COLO668 (cell line): ENCODE measurements around the gene MTUS2.
"Not testable (repeated sequence)": the region's sequence is repeated elsewhere in the genome, so short reads cannot be mapped to it uniquely, and the experiment has no call there.

Source experiments
- DNase-seq: peaks from one replicate; lab custom pipeline; 2025; ENCODE audit not compliant: unreplicated experiment; lab: John Stamatoyannopoulos, UW

MTUS2 gene

DNA sequence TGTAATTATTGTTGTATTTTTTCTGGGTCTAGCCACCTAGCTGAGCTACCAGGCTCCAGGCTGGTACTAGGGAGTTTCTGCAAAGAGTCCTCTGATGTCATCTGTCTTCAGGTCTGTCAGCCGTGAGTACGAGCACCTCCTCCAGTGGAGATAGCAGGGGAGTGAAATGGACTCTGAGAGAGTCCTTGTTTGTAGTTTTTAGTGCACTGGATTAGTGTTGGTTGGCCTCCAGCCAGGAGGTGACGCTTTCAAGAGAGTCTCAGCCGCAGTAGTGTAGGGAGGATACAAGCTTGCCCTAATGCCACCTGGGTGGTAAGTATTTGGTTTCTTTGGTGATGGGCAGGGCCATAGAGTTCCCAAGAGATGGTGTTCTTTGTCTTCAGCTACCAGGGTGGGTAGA, 390.5 kb downstream of the MTUS2 start:
- no peak for DNase-seq

DNA sequence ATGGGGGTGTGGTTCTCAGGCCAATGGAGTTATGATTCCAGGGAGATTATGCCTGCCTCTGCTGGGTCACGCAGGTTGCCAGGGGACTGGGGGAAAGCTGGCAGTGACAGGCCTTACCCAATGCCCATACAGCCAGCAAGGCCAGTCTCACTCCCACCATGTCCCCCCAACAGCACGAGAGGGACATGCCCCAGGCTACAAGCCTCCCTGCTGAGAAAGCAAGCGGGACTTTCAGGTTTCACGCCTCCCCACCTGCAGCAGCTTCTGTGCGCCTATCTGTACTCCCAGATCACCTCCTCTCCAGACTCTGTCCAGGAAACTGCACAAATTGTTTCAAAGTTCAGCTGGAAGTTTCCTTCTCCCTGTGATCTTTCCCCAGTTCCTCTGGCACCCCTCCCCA, 391.0 kb downstream of the MTUS2 start:
- not testable (repeated sequence) for DNase-seq

DNA sequence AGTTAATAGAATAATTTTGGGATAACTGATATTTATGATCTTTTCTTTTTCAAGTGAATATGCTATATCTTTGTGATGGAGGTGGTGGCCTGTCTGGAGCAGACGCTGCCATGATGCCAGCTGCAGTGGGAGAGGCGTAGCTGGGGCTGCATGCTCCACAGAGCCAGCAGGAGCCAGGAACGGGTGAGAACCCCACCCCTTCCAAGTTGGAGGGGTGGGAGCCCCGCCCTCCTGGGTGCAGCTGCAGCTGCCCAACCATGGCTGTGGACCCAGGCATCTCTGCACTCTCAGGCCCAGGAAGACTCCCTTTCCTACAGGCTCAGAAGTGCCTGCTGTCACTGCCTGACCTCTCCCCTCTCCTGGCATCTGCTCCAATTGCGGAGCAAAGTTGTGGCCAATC, 402.3 kb downstream of the MTUS2 start:
- DNase-seq, result no peak

DNA sequence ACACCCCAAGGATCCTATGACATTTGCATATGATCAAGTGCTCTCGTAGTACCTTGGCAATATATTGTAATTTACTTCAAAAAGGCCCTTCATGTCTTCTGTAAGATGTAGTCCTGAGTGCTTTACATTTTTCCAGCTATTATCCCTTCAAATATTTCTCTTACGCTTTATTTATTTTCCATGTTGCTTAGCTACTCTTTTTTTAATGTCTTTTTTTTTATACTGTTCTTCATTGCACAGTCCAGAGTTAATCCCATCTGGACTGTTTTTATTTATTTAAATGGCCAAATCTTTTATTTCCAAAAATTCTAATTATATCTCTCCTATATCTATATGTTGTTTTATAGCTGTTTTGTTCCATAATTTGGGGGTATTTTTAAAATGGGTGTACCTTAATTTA, 404.1 kb downstream of the MTUS2 start:
- DNase-seq, result no peak

DNA sequence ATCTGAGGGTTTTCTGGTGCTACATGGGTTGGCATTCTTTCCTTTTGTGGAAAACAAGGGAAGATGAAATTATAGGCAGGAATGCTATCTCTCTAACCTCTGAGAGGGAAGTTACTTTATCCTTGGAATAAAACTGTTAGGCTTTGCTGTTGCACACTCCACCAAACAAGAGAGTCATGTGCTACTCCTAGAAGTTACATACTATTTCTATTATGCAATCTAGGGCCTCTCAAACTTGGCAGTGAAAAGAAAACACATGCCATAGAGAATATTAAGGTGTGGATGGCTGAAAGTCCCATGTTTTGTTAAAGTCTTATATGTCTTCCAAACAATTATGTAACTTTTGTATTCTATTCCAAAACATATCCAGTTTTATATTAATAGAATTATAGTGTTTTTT, 407.4 kb downstream of the MTUS2 start:
- DNase-seq, result no peak

DNA sequence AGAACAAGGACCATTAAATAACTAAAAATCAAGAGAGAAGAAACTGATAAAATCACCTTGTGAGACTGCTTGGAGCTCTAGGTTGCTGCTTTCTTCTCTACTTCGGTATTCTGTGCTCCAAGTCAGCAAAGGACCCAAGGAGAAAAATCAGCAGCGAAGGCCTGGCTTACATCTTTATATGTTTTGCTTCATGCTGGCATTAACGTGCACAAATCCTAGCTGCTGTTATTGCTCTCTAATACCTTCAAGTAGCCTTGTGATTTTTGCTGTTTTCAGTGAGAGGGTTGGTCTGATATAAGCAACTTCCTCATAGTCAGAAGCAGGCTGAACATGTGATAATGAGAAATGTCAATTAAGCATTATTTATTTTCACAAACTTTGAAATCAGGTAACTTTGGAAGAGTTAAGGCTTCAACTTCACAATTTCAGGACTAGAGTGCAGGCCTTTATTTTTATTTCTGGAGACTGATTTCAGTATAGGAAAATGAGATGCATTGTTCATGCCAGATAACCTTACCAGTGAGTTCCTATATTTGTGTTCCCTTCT, 410.2 kb downstream of the MTUS2 start:
- no peak for DNase-seq

DNA sequence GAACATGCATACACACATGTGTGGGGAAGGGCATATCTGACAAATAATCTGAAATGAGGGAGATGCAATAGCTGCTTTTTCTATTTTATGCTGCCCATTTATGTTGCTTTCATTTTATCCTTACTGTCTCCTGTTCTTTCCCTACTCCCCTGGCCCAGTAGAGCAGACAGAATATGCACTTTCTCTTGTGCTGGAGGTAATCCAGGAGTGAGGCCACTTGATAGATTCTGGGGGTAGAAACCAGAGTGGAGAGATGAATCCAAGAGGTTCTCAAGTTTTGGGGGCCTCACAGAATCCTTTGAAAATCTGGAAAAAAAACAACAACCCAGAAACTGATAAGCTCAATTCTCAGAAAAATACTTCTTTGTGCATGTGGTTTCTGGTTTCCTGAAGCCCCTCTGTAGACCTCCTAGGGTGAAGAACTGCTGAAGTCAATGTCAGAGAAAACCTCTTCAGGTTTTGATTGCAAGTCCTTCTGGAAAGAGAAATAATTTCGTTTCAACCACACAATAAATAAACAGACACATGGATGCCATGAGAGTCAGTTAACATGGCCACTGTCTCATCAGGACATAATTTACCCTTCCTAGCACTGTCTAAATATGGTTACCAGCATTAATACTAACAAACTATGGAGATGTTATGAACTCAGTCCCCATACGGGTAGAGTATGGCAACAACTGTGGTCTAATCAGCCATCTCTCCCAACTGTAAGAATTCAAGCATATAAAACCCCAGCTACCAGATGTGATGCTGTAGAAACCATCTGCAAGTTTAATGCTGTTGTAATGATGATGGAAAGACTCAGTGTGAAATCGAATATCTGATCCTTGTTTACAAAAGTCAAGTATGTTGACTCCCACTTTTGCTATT, 419.8 kb downstream of the MTUS2 start:
- no peak for DNase-seq

DNA sequence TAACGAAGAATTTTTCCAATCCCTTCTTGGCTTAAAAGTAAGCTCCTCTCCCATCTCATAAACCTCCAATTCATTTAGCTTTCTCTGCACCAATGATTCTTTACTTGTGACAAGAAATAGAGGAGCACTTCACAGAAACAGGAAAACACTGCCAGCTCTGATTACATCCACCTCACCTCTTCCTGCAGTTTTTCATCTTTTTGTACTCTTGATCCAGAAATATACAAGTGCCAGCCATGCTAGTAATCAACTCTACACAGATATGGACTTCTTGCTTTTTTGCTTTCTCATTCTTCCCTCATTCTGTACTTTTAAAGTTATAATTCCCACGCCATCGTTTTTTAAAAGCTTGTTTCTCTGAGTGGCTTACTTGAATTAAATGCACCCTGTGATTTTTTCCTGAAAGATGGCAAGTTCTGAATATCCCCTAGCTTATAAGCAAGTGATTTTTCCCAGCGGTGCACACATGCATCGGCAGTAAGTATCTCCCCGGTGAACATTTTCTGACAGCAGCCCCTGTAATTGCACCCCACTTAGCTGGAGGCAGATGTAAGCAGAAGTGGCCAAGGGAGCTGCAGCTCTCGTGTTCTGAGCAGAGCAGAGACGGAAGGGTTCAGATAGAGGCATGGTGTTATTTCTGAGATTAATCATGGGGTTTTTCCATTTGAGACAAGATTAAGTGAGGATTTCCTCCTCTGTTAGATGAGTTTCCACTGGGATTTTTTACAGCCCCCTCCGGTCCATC, 434.7 kb downstream of the MTUS2 start:
- DNase-seq, result no peak

DNA sequence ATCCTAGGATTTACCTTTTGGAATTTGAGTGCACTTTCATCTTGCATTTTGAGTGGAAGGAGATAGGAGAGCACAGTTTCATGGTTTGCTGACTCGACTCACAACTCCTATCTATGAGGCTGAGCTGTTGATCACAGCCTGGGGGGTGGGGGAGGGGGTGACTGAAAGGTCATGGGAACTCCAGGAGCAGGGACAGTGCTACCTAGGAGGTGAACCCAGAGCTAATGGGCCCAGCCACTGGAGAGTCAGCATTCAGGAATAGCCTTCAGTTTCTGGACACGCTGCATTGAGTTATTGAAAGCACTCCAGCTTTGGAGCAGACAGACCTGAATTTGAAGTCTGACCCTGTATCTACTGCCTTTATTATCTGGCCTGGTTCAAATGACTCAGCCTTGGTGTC, 435.4 kb downstream of the MTUS2 start:
- no peak for DNase-seq

DNA sequence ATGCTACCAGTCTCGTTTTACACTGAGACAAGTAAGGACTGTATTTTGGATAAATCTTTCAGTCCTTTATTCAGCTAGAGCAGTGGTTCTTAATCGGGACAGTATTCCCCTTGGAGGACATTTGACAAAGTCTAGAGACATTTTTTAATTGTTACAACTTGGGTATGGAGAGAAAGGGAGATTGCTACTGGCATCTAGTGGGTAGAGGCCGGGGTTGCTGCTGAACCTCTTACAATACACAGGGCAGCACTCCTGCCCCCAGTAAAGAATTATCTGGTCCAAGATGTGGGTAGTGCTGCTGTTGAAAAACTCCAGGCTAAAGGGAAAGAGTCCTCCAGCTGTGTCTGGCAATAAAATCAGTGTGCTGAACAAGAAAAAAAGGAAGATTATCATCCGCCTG, 440.5 kb downstream of the MTUS2 start:
- no peak for DNase-seq

DNA sequence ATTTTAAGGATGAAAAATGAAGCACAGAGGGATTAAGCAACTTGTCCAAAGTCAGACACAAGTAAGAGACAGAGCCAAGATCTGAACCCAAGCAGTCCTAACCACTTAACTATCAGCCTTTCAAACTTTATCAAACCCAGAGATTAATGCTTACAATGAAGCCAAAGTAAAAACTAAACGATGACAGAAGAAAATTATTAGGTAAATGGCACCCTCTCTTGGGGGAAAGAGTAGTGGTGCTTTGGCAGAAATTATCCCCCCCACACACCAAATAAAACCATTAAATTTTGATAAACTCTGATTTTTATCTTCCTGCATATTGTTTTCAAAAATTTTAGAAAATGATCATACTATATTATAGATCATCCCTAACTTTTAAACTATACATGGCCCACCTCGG, 446.1 kb downstream of the MTUS2 start:
- no peak for DNase-seq

DNA sequence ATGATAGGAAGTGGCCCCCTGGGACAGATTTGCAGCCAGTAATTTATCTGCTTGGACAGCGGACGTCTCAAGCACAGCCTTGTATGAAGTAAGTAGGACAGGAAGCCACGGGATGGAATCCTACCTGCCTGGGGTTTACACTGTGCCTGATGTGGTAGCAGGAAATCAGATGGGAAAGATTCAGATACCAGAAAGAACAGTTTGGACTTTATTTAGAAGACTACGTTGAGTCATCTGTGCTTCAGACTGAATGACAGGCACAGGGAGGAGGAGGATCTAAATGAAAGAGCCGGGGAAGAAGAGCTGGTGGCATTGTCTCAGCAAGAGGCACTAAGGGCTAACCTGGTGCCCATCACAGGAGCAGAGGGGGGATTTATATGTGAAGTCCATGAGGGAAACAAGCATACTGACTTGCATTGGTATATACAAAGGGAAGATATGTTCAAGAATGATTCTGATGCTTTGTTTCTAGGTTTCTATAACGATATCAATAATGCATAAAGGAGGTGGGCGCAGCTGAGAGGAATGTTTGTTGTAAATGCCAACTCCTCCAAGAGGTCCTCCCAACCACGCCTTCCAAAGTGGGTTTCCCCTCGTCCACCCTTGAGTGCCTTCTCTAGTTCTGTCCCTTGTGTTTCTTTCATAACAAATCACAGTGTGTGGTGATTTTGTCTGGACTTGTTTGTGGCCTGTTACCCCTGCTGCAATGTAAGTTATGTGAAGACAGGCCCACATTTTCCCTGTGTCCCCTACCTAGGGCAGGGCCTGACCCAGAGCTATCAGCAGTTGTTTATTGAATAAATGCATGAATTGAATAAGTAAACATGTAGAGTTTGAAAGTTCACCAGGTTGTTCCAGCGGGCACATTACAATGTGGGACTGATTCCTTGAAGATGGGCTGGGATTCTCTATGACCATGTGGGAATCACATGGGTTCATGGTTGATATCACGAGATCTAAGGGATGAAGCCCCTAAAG, 446.9 kb downstream of the MTUS2 start:
- no peak for DNase-seq

DNA sequence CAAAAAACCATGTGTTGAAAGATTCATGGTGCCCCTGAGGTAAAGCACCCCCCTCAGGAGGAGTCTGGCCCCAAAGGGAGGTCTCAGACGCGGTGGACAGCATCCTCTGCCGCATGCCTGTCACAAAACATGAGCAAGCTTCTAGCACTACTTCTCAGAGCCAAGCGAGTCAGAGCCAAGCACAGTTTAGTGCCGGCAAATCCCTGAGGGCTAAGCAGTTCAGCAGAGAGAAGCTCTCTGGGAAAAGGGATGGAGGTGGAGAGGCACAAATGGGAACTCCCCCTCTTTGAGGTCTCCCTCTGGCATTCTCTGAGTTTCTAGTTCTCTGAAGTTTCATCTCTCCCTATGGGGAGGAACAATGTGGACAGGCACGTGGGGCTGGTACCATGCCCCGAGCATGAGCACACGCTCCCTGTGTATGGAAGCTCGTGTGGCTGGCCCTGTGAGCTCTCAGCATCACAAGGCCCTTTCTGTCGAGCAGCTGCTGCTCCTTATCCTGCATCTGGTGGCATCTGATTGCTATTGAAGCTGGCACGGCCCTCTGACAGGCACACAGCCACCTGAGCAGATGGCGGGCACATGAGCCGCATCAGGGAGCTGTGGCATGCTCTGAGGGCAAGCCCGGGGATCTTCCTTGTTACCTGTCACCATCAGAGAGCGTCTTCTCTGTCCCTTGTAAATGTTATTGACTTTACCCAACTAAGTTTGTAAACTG, 450.3 kb downstream of the MTUS2 start:
- DNase-seq, result no peak

DNA sequence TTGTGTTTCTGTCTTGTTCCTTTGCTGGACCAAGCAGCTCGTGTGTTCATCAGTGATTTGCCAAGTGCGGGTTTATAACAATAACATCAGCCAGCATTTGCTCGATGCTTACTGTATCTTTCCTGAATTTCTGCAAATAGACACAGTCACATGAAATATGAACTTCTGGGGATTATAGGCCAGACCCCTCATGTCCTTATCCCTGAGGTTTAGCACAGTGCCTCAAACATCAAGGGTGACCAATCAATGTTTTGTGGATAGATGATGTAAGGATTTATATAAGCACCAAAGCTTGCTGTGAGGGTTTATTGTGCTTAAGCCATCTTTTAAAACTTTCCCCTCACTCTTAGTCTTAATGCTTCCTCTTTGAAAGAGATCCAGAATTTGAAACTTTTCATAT, 451.5 kb downstream of the MTUS2 start:
- DNase-seq, result no peak

DNA sequence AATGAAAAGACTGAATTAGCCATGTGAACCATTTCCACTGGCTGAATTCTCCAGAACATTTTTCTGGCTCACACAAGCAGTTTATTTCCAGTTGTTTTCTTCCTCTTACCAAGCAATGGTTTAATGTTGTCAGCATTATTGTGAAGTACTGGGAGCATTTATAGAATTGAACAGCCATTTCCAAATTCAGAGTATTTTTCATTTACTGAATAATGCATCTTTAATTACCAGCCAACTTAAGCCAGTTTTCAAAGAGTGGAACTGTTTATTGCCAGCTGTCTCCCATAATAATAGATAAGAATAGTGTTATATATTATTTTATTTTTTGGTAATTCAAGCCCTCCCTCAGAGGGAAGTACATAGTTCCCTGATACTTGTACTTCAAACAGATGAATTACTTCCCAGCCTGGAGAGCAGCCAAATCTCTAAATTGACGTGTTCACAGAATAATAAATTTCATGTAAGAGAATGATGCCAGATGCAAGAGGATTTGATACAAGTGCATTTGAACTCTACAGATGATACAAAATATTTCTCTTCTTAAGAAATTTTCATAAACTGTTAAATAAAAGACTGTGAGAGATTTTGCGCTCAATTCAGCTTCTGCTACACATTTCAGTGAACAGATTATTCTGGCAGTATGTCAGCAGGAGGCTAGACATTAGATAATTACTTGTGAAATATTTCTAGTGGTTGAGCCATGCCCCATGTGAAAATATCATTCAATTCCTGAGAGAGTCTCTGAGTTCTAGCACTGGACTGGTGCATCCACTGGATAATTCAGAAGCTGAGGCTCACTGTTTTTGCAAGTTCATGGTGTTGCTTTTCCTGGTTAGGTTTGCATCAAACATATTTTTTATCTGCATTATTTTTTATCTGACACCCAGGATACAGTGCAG, 459.5 kb downstream of the MTUS2 start:
- no peak for DNase-seq

DNA sequence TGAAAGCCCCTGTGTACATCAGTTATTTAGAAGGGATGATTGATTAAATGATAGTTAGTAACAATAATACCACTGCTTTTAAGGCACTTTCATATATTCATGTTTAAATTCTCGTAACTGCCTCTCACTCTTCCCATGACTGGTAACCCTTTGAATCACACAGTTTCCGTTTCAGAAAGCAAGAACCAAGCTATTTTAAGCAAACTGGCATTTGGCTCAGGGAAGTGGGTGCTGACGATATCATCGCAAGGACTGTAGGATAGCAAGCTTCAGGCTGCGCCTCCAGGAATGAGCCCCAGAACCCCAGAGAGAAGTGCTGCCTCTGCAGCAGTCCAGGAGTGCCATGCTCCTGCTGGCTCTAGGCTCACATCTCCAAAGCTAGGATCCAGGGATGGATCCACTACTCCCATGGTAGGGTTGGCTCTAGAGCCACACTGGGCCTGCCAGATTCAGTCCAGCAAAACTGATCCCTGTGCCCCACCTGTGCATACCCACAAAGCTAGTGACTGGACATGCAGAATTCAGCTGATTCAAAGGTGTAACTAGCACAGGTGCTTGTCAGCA, 461.9 kb downstream of the MTUS2 start:
- DNase-seq, result no peak

DNA sequence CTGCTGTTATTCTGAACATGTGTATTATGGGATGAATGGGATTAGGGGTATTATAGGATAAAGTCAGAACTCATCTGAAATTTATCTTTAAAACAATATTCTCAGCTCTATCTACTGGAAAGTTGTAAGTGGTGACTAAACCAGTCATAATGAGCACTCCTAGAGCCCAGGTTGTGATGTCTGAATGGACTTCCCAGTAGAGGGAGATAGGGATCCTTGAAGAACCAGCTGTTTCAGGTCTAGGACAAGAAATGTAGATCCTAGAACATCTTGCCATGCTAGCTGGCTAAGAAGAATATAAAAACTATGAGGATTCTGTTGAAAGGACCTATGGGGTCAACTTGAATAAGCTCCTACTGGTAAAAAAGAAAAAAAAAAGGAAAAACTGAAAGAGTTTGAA, 464.6 kb downstream of the MTUS2 start:
- no peak for DNase-seq

DNA sequence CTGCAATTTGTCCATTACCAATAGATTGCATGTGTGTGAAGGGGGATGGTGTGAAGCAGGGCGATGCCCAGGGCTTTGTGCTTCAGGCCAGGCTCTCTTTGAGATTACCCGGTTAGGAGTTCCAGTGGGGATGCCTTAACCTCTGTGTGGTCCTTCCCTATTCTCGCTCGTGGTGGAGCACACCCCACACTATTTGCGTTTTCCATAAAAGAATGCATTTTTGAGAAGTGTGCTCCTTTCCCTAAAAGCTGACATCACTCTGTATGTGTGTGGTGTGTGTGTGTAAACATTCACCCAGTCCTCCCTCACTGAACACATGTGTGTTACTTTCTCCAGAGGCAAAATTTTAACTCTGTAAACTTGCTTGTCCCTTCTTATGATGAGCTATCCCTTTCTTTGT, 467.1 kb downstream of the MTUS2 start:
- DNase-seq, result no peak

DNA sequence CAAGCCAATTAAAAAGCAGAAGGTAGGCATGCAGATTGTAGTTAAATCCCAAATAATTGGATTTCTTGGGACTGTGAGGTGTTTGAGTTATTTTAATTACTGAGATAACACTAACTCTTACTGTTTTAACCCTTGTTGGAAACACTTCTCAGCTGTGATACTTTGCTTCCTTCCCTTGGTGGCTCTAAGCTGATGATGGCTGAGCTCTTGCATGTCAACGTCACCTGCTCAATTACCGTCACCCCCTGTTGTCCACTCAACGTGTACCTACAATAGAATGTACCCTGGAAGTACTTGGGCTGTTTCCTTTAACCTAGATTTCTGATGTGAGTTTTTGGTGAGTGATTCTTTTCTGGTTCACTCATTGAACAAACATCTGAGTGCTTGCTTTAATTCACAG, 471.9 kb downstream of the MTUS2 start:
- DNase-seq, result no peak
